Right renal pelvis (tissue), 4 donors: ENCODE results near the gene GLDN. TPM values are rescaled to one million over a fixed set of nuclear protein-coding genes. Genes with fewer than 3 reads are reported as not detected.

Experiments
- DNase-seq, 4 donors: peaks; one replicate each; pipeline ENCODE4 v3.0.0-alpha.2; 2013; ENCODE audit warnings: low read depth in 4 of 4, low spot score in 3 of 4, missing footprints in 1 of 4
- polyA plus RNA-seq, 4 donors: library from polyadenylated mRNA; unstranded; fragments of 120-200 nt; gene quantifications; one replicate each; pipeline ENCODE4 v1.2.1, GENCODE V29; 2013; ENCODE audit not compliant: insufficient read length in 4 of 4

Gene GLDN
- polyA plus RNA-seq, 4 donors: 0.12 to 0.91 (median 0.27) TPM

- no peak for DNase-seq
These were observed 13.6 kb downstream of the GLDN start for GRCh38 chr15:51355096-51355495.

GRCh38 chr15:51356147-51356546 lies 14.7 kb downstream of the GLDN start:
- DNase-seq: no peak

- no peak for DNase-seq
These were observed 15.5 kb downstream of the GLDN start for GRCh38 chr15:51356983-51357382.

- no peak for DNase-seq
These were observed 18.5 kb downstream of the GLDN start for GRCh38 chr15:51359981-51360380.

- no peak for DNase-seq
These were observed 21.9 kb downstream of the GLDN start for GRCh38 chr15:51363383-51363782.

- DNase-seq: no peak
These were observed 24.0 kb downstream of the GLDN start for GRCh38 chr15:51365417-51365816.

GRCh38 chr15:51366071-51366470 lies 24.6 kb downstream of the GLDN start:
- DNase-seq: no peak

GRCh38 chr15:51366920-51367319 lies 25.5 kb downstream of the GLDN start:
- no peak for DNase-seq

GRCh38 chr15:51367322-51367976 lies 26.0 kb downstream of the GLDN start:
- DNase-seq: no peak

GRCh38 chr15:51368307-51368706 lies 26.9 kb downstream of the GLDN start:
- DNase-seq: no peak

- no peak for DNase-seq
These were observed 27.4 kb downstream of the GLDN start for GRCh38 chr15:51368751-51369450.

GRCh38 chr15:51369451-51369761 lies 28.0 kb downstream of the GLDN start:
- DNase-seq: no peak

- DNase-seq: no peak
These were observed 29.8 kb downstream of the GLDN start for GRCh38 chr15:51371266-51371665.

- DNase-seq: no peak
These were observed 32.7 kb downstream of the GLDN start for GRCh38 chr15:51374131-51374530.

- no peak for DNase-seq
These were observed 34.6 kb downstream of the GLDN start for GRCh38 chr15:51375966-51376640.

GRCh38 chr15:51377038-51377786 lies 35.8 kb downstream of the GLDN start:
- DNase-seq: no peak

- DNase-seq: no peak
These were observed 37.0 kb downstream of the GLDN start for GRCh38 chr15:51378406-51378805.

- no peak for DNase-seq
These were observed 37.9 kb downstream of the GLDN start for GRCh38 chr15:51379390-51379789.

- DNase-seq: peak; percentile 40 to 52 (median 48)
These were observed 39.7 kb downstream of the GLDN start for GRCh38 chr15:51380999-51381806.

- peak in 1 of 4 donors; percentile 27 for DNase-seq
These were observed 41.3 kb downstream of the GLDN start for GRCh38 chr15:51382787-51383186.
